Fibroblast of skin of left quadriceps (primary cell): Measurements from ENCODE around the gene OR13A1.
"Not testable (repeated sequence)": the region's sequence is repeated elsewhere in the genome, so short reads cannot be mapped to it uniquely, and the experiment has no call there.

Source experiments
- DNase-seq, 2 experiments: peaks; one replicate each; pipeline ENCODE4 v3.0.0-alpha.2; 2013; ENCODE audit warnings: low read depth in 2 of 2

The OR13A1 gene

GRCh38 chr10:45280113-45280760 lies 35.2 kb downstream of the OR13A1 start:
- no peak for DNase-seq

DNA sequence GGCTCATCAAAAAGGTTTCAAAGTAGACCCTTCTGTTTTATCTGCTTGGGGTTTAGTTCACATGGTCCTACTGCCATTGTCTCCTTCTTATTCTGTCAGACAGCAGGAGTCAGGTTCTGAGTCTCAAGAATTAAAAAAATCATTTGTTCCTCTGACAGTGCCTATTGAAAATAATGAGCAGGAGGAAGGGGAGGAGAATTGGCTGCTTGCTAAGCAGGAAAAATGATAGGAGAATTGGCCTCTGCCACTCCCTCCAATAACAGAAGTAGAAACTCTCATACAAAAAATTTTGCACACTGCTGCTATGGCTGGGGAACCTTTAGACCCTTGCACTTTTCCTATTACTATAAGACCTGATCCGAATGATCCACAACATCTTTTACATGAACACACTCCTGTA lies 35.7 kb downstream of the OR13A1 start:
- DNase-seq = no peak

DNA sequence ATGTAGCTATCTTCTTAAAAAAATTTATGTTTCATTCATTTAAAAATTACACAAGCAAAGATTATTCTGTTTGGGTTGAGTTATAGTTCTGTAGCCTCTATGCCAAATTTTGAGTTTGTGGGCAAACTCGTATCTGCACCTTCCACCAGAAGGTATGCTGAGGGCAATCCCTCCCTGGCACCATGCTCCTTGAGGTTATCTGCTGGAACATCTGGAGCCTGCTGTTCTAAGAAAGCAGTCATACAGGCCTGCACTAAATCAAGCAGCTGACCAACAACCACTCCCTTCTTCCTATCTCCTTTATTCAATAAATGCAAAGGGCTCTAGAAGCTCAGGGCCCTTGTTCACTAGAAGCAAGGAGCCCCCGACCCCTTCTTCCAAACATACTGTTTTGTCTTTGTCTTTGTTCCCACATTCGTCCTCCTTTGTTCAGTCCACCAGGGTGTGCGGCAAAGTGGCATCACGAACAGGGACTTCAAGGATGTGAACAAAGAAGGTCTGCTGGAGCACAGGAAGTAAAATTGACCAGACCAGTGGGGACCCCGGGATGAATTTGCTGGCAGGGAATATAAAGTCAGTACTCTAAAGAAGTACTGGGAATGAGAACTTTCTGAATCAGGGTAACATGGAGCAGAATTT lies 36.4 kb downstream of the OR13A1 start:
- no peak for DNase-seq

DNA sequence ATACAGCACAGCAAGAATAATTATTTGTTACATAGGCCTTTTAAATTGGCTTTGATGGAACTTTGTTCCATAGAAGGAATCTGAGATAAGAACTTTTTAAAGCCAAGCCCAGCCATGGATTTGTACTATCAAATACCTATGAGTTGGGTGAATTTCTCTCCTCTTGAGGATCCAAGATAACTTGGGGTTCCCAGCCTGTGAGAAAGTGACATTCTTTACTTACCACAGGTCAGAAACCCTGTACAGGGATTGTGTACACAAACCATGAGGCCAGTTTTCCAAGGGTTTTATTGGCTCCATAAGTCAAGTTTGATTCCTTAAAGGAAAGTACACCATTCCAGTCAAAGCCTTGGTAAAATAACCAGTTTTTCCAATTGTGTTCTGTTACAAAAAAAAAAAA lies 39.3 kb downstream of the OR13A1 start:
- DNase-seq = not testable (repeated sequence)

DNA sequence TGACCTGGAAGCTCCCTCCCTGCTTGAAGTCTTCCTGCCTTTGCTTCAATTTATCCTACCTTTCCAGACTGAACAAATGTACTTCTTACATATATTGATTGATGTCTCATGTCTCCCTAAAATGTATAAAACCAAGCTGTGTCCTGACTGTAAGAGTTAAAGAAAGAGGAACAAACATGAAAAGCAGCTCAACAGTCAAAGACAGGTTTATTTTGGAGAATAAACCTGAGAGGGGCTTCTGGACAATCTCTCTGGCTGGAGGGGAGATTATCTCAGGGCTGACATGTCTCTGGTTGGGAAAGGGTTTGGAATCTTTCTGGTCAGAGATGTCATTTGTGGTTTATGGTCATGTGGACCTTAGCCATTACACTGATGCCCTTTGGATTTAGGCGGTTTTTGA lies 41.0 kb downstream of the OR13A1 start:
- no peak for DNase-seq

DNA sequence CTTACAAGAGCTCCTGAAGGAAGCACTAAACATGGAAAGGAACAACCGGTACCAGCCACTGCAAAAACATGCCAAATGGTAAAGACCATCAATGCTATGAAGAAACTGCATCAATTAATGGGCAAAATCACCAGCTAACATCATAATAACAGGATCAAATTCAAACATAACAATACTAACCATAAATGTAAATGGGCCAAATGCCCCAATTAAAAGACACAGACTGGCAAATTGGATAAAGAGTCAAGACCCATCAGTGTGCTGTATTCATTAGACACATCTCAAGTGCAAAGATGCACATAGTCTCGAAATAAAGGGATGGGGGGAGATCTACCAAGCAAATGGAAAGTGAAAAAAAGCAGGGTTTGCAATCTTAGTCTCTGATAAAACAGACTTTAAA lies 47.6 kb downstream of the OR13A1 start:
- not testable (repeated sequence) for DNase-seq

DNA sequence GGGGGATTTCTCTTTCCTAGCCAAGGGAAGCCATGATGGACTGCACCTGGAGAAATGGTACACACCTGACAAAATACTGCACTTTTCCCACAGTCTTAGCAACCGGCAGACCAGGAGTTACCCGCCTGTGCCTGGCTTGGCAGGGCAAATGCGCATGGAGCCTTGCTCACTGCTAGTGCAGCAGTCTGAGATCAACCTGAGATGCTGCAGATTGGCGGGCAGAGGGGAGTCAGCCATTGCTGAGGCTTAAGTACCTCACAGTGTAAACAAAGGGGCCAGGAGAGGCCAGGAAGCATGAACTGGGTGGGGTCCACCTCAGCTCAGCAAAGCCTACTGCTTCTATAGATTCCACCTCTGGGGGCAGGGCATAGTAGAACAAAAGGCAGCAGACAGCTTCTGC lies 49.4 kb downstream of the OR13A1 start:
- no peak for DNase-seq

DNA sequence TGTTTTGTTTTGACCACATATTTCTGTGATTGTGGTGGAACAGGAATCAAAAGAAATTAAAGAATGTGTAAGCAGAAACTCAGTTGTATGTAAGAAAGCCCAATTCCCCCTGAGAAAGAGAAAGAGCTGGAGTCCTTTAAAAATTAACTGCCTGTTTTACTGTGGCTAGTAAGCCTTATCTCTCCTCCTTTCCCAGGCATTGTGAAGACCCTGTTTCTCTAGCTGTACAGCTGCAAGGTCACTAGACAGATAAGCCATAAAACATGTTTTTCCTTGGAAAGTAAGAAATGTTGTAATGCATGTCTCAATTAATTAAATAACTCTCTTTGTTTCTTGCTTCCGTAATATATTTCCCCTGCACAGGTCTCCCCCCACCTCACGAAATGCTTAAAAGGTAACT lies 53.5 kb downstream of the OR13A1 start:
- DNase-seq = no peak

DNA sequence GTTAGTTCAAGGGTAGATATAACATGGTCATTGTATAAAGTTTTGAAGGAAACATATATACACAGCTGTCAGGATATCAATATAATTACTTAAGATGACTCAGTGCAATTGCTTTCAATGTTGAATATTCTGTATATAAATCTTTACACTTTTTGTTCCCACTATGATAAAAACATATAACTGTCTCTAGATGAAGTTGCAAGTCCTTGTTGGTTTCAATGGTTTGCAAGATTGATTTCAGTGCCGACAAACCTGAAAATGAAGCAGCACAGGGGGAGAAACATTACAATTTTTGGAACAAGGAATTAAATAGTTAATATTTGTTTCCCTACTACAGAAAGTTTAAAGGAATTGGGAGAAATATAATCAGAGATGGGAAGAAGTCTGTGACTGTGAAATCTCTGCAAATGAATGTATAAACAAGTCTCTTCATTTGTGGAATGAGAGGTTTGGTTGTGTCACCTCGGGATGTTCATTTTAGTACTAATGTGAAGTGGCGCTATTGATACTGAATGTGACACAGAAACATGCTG lies 54.1 kb downstream of the OR13A1 start:
- DNase-seq = no peak

DNA sequence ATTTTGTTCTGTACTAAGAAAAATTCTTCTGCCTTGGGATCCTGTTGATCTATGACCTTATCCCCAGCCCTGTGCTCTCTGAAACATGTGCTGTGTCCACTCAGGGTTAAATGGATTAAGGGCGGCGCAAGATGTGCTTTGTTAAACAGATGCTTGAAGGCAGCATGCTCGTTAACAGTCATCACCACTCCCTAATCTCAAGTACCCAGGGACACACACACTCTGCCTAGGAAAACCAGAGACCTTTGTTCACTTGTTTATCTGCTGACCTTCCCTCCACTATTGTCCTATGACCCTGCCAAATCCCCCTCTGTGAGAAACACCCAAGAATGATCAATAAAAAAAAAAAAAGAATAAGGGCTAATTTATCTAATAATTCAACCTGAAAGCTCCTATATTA lies 54.8 kb downstream of the OR13A1 start:
- DNase-seq = not testable (repeated sequence)

GRCh38 chr10:45259786-45260495 lies 55.5 kb downstream of the OR13A1 start:
- not testable (repeated sequence) for DNase-seq

GRCh38 chr10:45257600-45257999 lies 57.8 kb downstream of the OR13A1 start:
- DNase-seq = no peak

DNA sequence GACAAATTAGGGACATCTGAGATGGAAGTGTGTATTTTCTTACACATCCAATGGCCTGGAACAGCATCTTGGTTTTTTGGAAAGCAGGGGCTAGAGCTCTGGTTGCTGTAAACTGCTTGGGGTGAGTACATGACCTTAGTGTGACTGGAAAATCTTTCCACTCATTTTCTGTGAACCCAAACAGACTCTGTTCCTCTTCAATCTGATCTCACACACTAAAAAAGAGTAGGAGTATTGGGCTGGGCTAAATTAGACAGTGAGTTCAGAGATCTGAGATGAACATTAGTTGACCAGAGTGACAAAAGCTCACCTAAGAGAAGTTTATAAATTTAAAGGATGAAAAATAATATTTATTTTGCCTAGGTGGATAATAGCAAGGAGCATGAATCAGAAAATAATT lies 59.2 kb downstream of the OR13A1 start:
- no peak for DNase-seq

DNA sequence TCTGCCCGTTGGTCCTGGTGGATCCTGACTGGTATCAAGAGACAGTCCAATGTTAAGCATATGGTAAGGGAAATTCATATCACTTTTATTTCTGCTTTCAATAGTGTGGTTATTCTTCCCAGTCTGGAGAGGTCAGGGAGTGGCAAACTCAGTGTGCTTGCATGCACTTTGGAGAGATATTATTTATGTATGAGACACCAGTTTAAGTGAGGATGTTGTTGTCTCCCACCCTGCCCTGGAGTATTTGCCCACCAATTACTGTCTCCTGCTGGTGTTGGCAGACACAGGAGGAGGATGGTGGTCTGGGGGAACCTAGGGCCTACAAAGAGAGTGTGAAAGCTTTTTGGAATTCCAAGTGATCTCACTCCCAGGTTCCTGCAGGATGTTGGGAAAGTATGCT lies 59.7 kb downstream of the OR13A1 start:
- no peak for DNase-seq

DNA sequence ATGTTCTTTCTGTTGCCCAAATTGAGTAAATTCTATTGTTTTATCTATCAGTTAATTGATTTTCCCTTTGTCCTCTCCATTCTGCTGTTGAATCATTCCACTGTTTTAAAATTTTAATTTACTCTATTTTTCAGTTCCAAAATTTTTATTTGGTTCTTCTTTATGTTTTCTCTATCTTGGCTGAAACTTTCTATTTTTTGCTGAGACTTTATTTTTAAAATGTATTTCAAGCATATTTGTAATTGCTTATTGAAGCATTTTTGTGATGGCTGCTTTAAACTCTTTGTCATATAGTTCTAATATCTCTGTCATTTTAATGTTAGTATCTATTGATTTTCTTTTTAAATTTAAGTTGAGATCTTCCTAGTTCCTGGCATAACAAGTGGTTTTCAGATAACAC lies 60.5 kb downstream of the OR13A1 start:
- no peak for DNase-seq

DNA sequence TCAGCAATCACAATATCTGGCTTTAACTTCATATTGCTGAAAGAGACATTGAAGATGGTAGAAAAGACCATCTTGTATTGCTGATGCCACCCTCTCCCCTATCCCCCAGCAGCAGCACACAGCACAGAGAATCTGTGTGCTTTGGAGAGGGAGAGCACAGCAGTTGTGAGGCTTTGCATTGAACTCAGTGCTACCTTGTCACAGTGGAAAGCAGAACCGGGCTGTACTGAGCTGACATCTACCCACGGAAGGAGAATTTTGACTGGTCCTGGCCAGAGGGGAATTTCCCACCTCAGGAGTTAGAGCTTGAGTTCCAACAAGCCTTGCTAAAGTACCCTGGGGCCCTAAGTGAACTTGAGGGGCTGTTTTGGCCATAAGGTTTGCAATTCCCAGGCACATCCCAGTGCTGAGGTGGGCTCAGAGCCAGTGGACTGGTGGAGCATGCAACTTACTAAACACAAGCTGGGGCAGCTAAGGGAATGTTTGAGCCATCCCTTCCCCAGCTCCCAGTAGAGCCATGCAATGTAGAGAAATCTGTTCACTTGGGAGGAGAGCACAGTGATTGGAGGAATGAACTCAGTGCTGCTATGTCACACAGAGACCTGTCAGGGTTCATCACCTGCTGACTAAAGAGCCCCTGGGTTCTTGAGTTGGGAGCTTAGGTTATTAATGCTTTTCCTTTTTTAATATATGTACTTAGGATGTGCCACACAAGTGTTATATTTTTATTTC lies 62.1 kb downstream of the OR13A1 start:
- DNase-seq = no peak
